RKO (cell line): ENCODE data around the gene CIPC.

Source experiments
- DNase-seq: peaks from one replicate; pipeline ENCODE4 v3.0.0-alpha.2; 2016; ENCODE audit warnings: low spot score

Gene CIPC

GRCh38 chr14:77071938-77072388, 26.1 kb upstream of the CIPC start:
- DNase-seq: no peak

GRCh38 chr14:77074969-77075368, 23.1 kb upstream of the CIPC start:
- DNase-seq: no peak

- DNase-seq: no peak
Measured at GRCh38 chr14:77076113-77076631, 21.9 kb upstream of the CIPC start.

- DNase-seq: no peak
Measured at GRCh38 chr14:77077040-77077439, 21.0 kb upstream of the CIPC start.

- DNase-seq: no peak
Measured at GRCh38 chr14:77082356-77082755, 15.7 kb upstream of the CIPC start.

- no peak for DNase-seq
Measured at GRCh38 chr14:77083082-77083481, 15.0 kb upstream of the CIPC start.

- no peak for DNase-seq
Measured at GRCh38 chr14:77084985-77085384, 13.1 kb upstream of the CIPC start.

GRCh38 chr14:77085538-77085937, 12.5 kb upstream of the CIPC start:
- DNase-seq: no peak

GRCh38 chr14:77086017-77086727, 11.9 kb upstream of the CIPC start:
- DNase-seq: no peak

- DNase-seq: no peak
Measured at GRCh38 chr14:77086951-77087350, 11.1 kb upstream of the CIPC start.

GRCh38 chr14:77087631-77088030, 10.4 kb upstream of the CIPC start:
- no peak for DNase-seq

GRCh38 chr14:77088219-77088618, 9.8 kb upstream of the CIPC start:
- no peak for DNase-seq

GRCh38 chr14:77088645-77089044, 9.4 kb upstream of the CIPC start:
- no peak for DNase-seq

GRCh38 chr14:77091518-77091917, 6.5 kb upstream of the CIPC start:
- DNase-seq: no peak

- DNase-seq: no peak
Measured at GRCh38 chr14:77092676-77093075, 5.4 kb upstream of the CIPC start.

- DNase-seq: peak; percentile 85
Measured at GRCh38 chr14:77094672-77095284, 3.3 kb upstream of the CIPC start.

- peak; percentile 59 for DNase-seq
Measured at GRCh38 chr14:77097006-77097699, 905 bp upstream of the CIPC start.

GRCh38 chr14:77098529-77099353, 683 bp downstream of the CIPC start:
- DNase-seq: peak; percentile 44

GRCh38 chr14:77099425-77100167, 1.5 kb downstream of the CIPC start:
- peak; percentile 64 for DNase-seq

- DNase-seq: no peak
Measured at GRCh38 chr14:77100961-77101360, 2.9 kb downstream of the CIPC start.

- no peak for DNase-seq
Measured at GRCh38 chr14:77102154-77102553, 4.1 kb downstream of the CIPC start.
